ENCODE measurements around the gene CDYL.

DNA sequence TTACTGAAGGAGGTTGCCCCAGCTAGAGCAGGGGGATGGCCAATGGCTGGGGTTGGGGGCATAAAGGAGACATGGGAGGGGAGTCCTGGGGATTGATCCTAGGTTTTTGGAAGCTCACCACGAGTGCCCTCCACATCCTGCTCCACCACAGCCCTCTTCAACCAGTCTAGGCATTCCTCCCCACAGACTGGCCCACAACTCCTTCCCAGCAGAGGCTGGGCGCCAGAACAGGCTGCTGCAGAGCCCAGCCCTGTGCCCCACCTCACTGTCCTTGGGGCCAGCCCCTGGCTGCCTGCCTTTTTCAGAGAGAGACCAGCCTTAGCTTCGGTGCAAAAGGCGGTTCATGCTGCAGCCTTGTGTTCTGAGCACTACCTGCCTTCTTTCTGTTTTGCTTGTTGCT is 211.2 kb downstream of the CDYL start:
- TF ChIP-seq, protein P1, sequence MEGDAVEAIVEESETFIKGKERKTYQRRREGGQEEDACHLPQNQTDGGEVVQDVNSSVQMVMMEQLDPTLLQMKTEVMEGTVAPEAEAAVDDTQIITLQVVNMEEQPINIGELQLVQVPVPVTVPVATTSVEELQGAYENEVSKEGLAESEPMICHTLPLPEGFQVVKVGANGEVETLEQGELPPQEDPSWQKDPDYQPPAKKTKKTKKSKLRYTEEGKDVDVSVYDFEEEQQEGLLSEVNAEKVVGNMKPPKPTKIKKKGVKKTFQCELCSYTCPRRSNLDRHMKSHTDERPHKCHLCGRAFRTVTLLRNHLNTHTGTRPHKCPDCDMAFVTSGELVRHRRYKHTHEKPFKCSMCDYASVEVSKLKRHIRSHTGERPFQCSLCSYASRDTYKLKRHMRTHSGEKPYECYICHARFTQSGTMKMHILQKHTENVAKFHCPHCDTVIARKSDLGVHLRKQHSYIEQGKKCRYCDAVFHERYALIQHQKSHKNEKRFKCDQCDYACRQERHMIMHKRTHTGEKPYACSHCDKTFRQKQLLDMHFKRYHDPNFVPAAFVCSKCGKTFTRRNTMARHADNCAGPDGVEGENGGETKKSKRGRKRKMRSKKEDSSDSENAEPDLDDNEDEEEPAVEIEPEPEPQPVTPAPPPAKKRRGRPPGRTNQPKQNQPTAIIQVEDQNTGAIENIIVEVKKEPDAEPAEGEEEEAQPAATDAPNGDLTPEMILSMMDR (IDR thresholded peaks at IDR 0.05; ENCODE audit: low read depth, low read length, poor library complexity, severe bottlenecking): no peak
- TF ChIP-seq EZH2phosphoT487 (IDR thresholded peaks at IDR 0.05; ENCODE audit: borderline replicate concordance, low read length): no peak

Measured in DOHH2 (cell line).